ENCODE measurements around the gene H3-3A.

H3-3A gene

GRCh38 chr1:226062558-226063223 lies at the start of gene H3-3A:
TSS of gene H3-3A (plus strand) at chr1:226062716. CDS start at chr1:226064352, 1,636 bp downstream.
- no peak for TF ChIP-seq CTCF (IDR thresholded peaks at IDR 0.05)

GRCh38 chr1:226017070-226017469 lies 45.4 kb upstream of the H3-3A start:
- TF ChIP-seq CTCF (IDR thresholded peaks at IDR 0.05) = no peak

- no peak for TF ChIP-seq CTCF (IDR thresholded peaks at IDR 0.05)
These were observed 42.9 kb upstream of the H3-3A start for GRCh38 chr1:226019572-226019971.

GRCh38 chr1:226021401-226021800 lies 41.1 kb upstream of the H3-3A start:
- no peak for TF ChIP-seq CTCF (IDR thresholded peaks at IDR 0.05)

GRCh38 chr1:226021801-226022200 lies 40.7 kb upstream of the H3-3A start:
- no peak for TF ChIP-seq CTCF (IDR thresholded peaks at IDR 0.05)

- TF ChIP-seq CTCF (IDR thresholded peaks at IDR 0.05) = no peak
These were observed 38.8 kb upstream of the H3-3A start for GRCh38 chr1:226023735-226024134.

- no peak for TF ChIP-seq CTCF (IDR thresholded peaks at IDR 0.05)
These were observed 35.7 kb upstream of the H3-3A start for GRCh38 chr1:226026833-226027232.

Data from LNCAP (cell line).